ENCODE measurements around the gene SCNN1A.

DNA sequence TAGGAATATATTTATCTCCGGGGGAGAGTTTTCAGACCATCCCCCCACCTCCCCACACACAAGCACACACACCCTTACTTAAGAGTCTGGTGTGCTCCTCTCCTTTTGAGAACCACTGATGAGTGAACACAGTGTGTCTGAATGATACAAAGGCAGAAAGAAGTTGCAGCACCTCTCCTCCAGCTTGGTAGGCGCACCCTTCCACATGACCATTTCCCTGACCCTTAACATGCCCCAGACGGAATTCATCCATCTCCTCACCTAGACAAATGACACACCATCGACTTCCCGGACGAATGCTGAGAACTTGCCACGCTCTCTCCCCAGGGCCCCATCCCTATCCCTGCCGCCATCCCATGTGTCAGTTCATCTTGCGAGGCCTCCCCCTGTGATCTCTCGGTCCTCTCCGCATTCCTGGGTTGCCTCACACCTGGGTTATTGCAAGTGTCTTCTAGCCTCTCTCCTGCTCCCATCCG is 37.4 kb downstream of the SCNN1A start:
- TF ChIP-seq, protein P1, sequence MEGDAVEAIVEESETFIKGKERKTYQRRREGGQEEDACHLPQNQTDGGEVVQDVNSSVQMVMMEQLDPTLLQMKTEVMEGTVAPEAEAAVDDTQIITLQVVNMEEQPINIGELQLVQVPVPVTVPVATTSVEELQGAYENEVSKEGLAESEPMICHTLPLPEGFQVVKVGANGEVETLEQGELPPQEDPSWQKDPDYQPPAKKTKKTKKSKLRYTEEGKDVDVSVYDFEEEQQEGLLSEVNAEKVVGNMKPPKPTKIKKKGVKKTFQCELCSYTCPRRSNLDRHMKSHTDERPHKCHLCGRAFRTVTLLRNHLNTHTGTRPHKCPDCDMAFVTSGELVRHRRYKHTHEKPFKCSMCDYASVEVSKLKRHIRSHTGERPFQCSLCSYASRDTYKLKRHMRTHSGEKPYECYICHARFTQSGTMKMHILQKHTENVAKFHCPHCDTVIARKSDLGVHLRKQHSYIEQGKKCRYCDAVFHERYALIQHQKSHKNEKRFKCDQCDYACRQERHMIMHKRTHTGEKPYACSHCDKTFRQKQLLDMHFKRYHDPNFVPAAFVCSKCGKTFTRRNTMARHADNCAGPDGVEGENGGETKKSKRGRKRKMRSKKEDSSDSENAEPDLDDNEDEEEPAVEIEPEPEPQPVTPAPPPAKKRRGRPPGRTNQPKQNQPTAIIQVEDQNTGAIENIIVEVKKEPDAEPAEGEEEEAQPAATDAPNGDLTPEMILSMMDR (IDR thresholded peaks at IDR 0.05): no peak
- TF ChIP-seq POLR2A (IDR thresholded peaks at IDR 0.05) (no peak), EP300 (IDR thresholded peaks at IDR 0.05) (no peak)
